Astrocyte (in vitro differentiated cells and primary cell): Measurements from ENCODE around the gene HS3ST1. TPM values are rescaled to one million over a fixed set of nuclear protein-coding genes. Genes with fewer than 3 reads are reported as not detected.

Source experiments
- DNase-seq: peaks from one replicate; pipeline ENCODE4 v3.0.0-alpha.2; 2010; ENCODE audit warnings: low read depth
- FAIRE-seq: peaks from 2 replicates; lab custom pipeline; 2011; peaks lifted over from hg19 to GRCh38; lab: Jason Lieb, UNC
- H2AFZ ChIP-seq: 2 replicates; pipeline ENCODE4 v1.6.0; 2012; ENCODE audit warnings: low read depth, low read length, inconsistent platforms
- H3K27ac ChIP-seq: 2 replicates; pipeline ENCODE4 v1.5.1; 2011; ENCODE audit warnings: low read depth, low read length, inconsistent platforms
- H3K27me3 ChIP-seq: 2 replicates; pipeline ENCODE4 v1.6.0; 2011; ENCODE audit warnings: low read length, inconsistent platforms; ENCODE audit not compliant: insufficient read depth
- H3K36me3 ChIP-seq: 2 replicates; pipeline ENCODE4 v1.5.1; 2011; ENCODE audit warnings: low read length, inconsistent platforms; ENCODE audit not compliant: insufficient read depth
- H3K4me1 ChIP-seq: 2 replicates; pipeline ENCODE4 v1.5.1; 2011; ENCODE audit warnings: low read length, inconsistent platforms; ENCODE audit not compliant: insufficient read depth
- H3K4me2 ChIP-seq: 2 replicates; pipeline ENCODE4 v1.6.0; 2012; ENCODE audit warnings: low read length, inconsistent platforms
- H3K4me3 ChIP-seq: 2 replicates; pipeline ENCODE4 v1.5.1; 2011; ENCODE audit warnings: low read depth, mild to moderate bottlenecking, low read length, inconsistent platforms; ENCODE audit not compliant: insufficient read depth
- H3K79me2 ChIP-seq: 2 replicates; pipeline ENCODE4 v1.6.0; 2012; ENCODE audit warnings: mild to moderate bottlenecking, low read length, inconsistent platforms; ENCODE audit not compliant: insufficient read depth
- H3K9ac ChIP-seq: 2 replicates; pipeline ENCODE4 v1.6.0; 2012; ENCODE audit warnings: mild to moderate bottlenecking, low read length, inconsistent platforms
- H3K9me3 ChIP-seq: 2 replicates; pipeline ENCODE4 v1.5.1; 2012; ENCODE audit warnings: low read depth, mild to moderate bottlenecking, low read length, inconsistent platforms; ENCODE audit not compliant: insufficient read depth
- H4K20me1 ChIP-seq: 2 replicates; pipeline ENCODE4 v1.6.0; 2012; ENCODE audit warnings: low read length, inconsistent platforms; ENCODE audit not compliant: insufficient read depth
- H3K27ac Mint-ChIP-seq: one replicate; pipeline ENCODE4 v1.8.0; 2021; ENCODE audit warnings: mild to moderate bottlenecking, mixed read lengths; ENCODE audit not compliant: unreplicated experiment
- H3K27me3 Mint-ChIP-seq: one replicate; pipeline ENCODE4 v1.8.0; 2021; ENCODE audit warnings: low read depth, mixed read lengths; ENCODE audit not compliant: unreplicated experiment
- H3K36me3 Mint-ChIP-seq: one replicate; pipeline ENCODE4 v1.8.0; 2021; ENCODE audit warnings: low read depth, mixed read lengths; ENCODE audit not compliant: unreplicated experiment
- H3K4me1 Mint-ChIP-seq: one replicate; pipeline ENCODE4 v1.8.0; 2021; ENCODE audit warnings: low read depth, mixed read lengths; ENCODE audit not compliant: unreplicated experiment
- H3K4me3 Mint-ChIP-seq: one replicate; pipeline ENCODE4 v1.8.0; 2021; ENCODE audit warnings: mild to moderate bottlenecking, moderate library complexity, mixed read lengths; ENCODE audit not compliant: unreplicated experiment
- H3K9me3 Mint-ChIP-seq: one replicate; pipeline ENCODE4 v1.8.0; 2021; ENCODE audit warnings: mild to moderate bottlenecking, mixed read lengths; ENCODE audit not compliant: unreplicated experiment
- EZH2 ChIP-seq: IDR thresholded peaks from 2 replicates; pipeline ENCODE4 v1.6.1; 2012; ENCODE audit warnings: mild to moderate bottlenecking, low read length, inconsistent platforms; ENCODE audit not compliant: insufficient read depth
- total RNA-seq: library from RNA; stranded (reverse); gene quantifications from 2 replicates; pipeline ENCODE4 v1.2.1, GENCODE V29; 2021
- TF ChIP-seq, protein P1 (sequence below): IDR thresholded peaks from 2 replicates; pipeline ENCODE4 v1.5.1; 2011; ENCODE audit warnings: low read depth, mild to moderate bottlenecking, inconsistent platforms, low read length, moderate library complexity; ENCODE audit not compliant: insufficient read depth

The HS3ST1 gene
- total RNA-seq, 1 donor from 2014 or later, result 0.18 TPM

DNA sequence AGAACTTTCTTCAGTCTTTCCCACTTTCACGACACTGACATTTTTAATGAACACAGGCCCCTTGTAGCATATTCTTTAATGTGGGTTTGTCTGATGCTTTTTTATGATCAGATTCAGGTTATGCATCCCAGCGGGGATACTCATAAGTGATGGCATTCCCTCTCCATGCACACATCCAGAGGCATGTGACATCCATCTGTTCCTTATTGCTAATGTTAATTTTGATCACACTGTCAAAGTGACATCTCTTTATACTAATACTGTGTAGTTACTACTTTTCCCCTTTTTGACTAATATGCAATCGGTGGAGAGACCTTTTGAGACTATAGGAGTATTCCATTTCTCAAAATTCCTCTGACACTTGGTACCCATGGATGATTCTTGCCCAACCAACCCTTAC is 43.8 kb upstream of the HS3ST1 start:
- Mint-ChIP-seq H3K4me1 (peaks cover 12% of the 10 kb centered on the region), H3K4me3 (no peak overlapping the region), H3K27me3 (no peaks in the 10 kb centered on the region), H3K36me3 (no peaks in the 10 kb centered on the region), H3K9me3 (no peaks in the 10 kb centered on the region), H3K27ac (no peak overlapping the region)
- TF ChIP-seq, protein P1, sequence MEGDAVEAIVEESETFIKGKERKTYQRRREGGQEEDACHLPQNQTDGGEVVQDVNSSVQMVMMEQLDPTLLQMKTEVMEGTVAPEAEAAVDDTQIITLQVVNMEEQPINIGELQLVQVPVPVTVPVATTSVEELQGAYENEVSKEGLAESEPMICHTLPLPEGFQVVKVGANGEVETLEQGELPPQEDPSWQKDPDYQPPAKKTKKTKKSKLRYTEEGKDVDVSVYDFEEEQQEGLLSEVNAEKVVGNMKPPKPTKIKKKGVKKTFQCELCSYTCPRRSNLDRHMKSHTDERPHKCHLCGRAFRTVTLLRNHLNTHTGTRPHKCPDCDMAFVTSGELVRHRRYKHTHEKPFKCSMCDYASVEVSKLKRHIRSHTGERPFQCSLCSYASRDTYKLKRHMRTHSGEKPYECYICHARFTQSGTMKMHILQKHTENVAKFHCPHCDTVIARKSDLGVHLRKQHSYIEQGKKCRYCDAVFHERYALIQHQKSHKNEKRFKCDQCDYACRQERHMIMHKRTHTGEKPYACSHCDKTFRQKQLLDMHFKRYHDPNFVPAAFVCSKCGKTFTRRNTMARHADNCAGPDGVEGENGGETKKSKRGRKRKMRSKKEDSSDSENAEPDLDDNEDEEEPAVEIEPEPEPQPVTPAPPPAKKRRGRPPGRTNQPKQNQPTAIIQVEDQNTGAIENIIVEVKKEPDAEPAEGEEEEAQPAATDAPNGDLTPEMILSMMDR, result no peak
- no peak for TF ChIP-seq EZH2
- FAIRE-seq (no peak), DNase-seq (no peak)
- H3K4me1 ChIP-seq, result no peaks in the 10 kb centered on the region
- no peak overlapping the region for H3K9ac ChIP-seq
- no peak overlapping the region for H3K27ac ChIP-seq
- no peaks in the 10 kb centered on the region for H3K79me2 ChIP-seq
- no peak overlapping the region for H3K4me3 ChIP-seq
- no peak overlapping the region for H2AFZ ChIP-seq
- H3K36me3 ChIP-seq, result no peaks in the 10 kb centered on the region
- no peaks in the 10 kb centered on the region for H4K20me1 ChIP-seq
- H3K9me3 ChIP-seq, result no peaks in the 10 kb centered on the region
- H3K27me3 ChIP-seq, result no peaks in the 10 kb centered on the region
- H3K4me2 ChIP-seq, result no peak overlapping the region

DNA sequence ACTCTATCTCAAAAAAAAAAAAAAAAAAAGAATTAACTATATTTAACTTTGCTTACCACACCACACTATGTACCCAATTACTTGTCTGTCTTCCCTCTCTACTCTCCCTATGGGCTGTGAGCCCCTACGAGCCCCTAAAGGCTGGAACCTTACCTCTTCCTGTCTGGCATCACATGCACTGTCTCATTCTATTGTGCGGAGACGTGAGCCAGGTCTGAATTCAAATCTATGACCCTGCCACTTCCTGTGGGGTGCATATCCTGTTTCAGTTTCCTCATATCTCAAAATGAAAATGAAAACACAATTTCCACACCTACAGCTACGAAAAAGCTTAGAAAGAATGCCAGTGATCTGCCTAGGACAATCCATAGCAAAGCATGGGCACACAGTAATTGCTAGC is 42.9 kb upstream of the HS3ST1 start:
- H3K27me3 ChIP-seq, result no peaks in the 10 kb centered on the region
- DNase-seq, result no peak
- H3K4me1 ChIP-seq, result no peaks in the 10 kb centered on the region
- no peak for TF ChIP-seq EZH2
- TF ChIP-seq, protein P1, result no peak
- no peak for FAIRE-seq
- no peaks in the 10 kb centered on the region for H3K36me3 ChIP-seq
- no peak overlapping the region for H3K4me3 Mint-ChIP-seq
- no peak overlapping the region for H3K4me2 ChIP-seq
- H3K27ac ChIP-seq, result no peak overlapping the region
- H3K9me3 Mint-ChIP-seq, result no peaks in the 10 kb centered on the region
- H3K9ac ChIP-seq, result no peak overlapping the region
- H3K36me3 Mint-ChIP-seq, result no peaks in the 10 kb centered on the region
- no peaks in the 10 kb centered on the region for H4K20me1 ChIP-seq
- H3K4me3 ChIP-seq, result no peak overlapping the region
- peak overlapping the region; percentile 71 for H3K27ac Mint-ChIP-seq
- H2AFZ ChIP-seq, result no peak overlapping the region
- peaks cover 12% of the 10 kb centered on the region for H3K4me1 Mint-ChIP-seq
- no peaks in the 10 kb centered on the region for H3K9me3 ChIP-seq
- no peaks in the 10 kb centered on the region for H3K79me2 ChIP-seq
- peaks cover 2% of the 10 kb centered on the region for H3K27me3 Mint-ChIP-seq

GRCh38 chr4:11471046-11471441 is 42.4 kb upstream of the HS3ST1 start:
- H3K4me1 ChIP-seq, result no peaks in the 10 kb centered on the region
- no peak overlapping the region for H3K4me2 ChIP-seq
- H3K27me3 Mint-ChIP-seq, result peaks cover 2% of the 10 kb centered on the region
- no peak for DNase-seq
- H3K9me3 Mint-ChIP-seq, result no peaks in the 10 kb centered on the region
- no peak overlapping the region for H3K27ac ChIP-seq
- TF ChIP-seq, protein P1, result no peak
- TF ChIP-seq EZH2, result no peak
- no peaks in the 10 kb centered on the region for H3K9me3 ChIP-seq
- H3K36me3 ChIP-seq, result no peaks in the 10 kb centered on the region
- no peaks in the 10 kb centered on the region for H3K36me3 Mint-ChIP-seq
- H3K4me3 ChIP-seq, result no peak overlapping the region
- H3K27me3 ChIP-seq, result no peaks in the 10 kb centered on the region
- H4K20me1 ChIP-seq, result no peaks in the 10 kb centered on the region
- H3K9ac ChIP-seq, result no peak overlapping the region
- no peak for FAIRE-seq
- H3K27ac Mint-ChIP-seq, result no peak overlapping the region
- H3K79me2 ChIP-seq, result no peaks in the 10 kb centered on the region
- no peak overlapping the region for H2AFZ ChIP-seq
- no peak overlapping the region for H3K4me3 Mint-ChIP-seq
- H3K4me1 Mint-ChIP-seq, result peaks cover 12% of the 10 kb centered on the region
